Tibial artery (tissue), 4 donors: ENCODE results near the gene SEMA4B.

Experiments used
- DNase-seq, 2 donors: peaks; one replicate each; pipeline ENCODE4 v3.0.0-alpha.2; 2019
- H3K27ac ChIP-seq, 2 donors: fragments of 200-600 bp; sonication (generic) in 1 of 2; 1 replicate in 1 of 2; 2 replicates in 1 of 2; pipeline ENCODE4 v1.5.1; 2018 to 2019; ENCODE audit warnings: mild to moderate bottlenecking in 1 of 2
- H3K27me3 ChIP-seq, 2 donors: fragments of 200-600 bp; sonication (generic) in 1 of 2; one replicate each; pipeline versions ENCODE4 v1.5.1 to v1.6.0; 2016 to 2019
- H3K36me3 ChIP-seq, 3 donors: fragments of 200-600 bp; sonication (generic) in 2 of 3; one replicate each; pipeline ENCODE4 v1.5.1; 2016 to 2019; ENCODE audit warnings: mild to moderate bottlenecking in 2 of 3
- H3K4me1 ChIP-seq, 4 donors: fragments of 200-600 bp; sonication (generic) in 2 of 4; 1 replicate in 3 of 4; 2 replicates in 1 of 4; pipeline ENCODE4 v1.5.1; 2016 to 2019
- H3K4me3 ChIP-seq, 2 donors: fragments of 200-600 bp; sonication (generic) in 1 of 2; 1 replicate in 1 of 2; 2 replicates in 1 of 2; pipeline ENCODE4 v1.5.1; 2018 to 2019; ENCODE audit warnings: mild to moderate bottlenecking in 2 of 2
- H3K9me3 ChIP-seq, 3 donors: fragments of 200-600 bp; sonication (generic) in 1 of 3; one replicate each; pipeline ENCODE4 v1.5.1; 2016 to 2019
- intact Hi-C: fragments of 100-400 bp; cut with DNase I; formaldehyde crosslinking; loops from one replicate; pipeline ENCODE4 v1.15.0; 2023; ENCODE audit warnings: low total_unique reads
- TF ChIP-seq, protein P1 (sequence below), 2 experiments: fragments of 200-600 bp in 1 of 2; fragments of 450-650 bp in 1 of 2; IDR thresholded peaks; one replicate each; pipeline ENCODE4 v1.5.1; 2017 to 2019; ENCODE audit warnings: antibody characterized with exemption in 2 of 2, mild to moderate bottlenecking in 1 of 2, moderate library complexity in 1 of 2

Gene SEMA4B

GRCh38 chr15:90223441-90224165 lies 22.5 kb downstream of the SEMA4B start:
- TF ChIP-seq, protein P1, sequence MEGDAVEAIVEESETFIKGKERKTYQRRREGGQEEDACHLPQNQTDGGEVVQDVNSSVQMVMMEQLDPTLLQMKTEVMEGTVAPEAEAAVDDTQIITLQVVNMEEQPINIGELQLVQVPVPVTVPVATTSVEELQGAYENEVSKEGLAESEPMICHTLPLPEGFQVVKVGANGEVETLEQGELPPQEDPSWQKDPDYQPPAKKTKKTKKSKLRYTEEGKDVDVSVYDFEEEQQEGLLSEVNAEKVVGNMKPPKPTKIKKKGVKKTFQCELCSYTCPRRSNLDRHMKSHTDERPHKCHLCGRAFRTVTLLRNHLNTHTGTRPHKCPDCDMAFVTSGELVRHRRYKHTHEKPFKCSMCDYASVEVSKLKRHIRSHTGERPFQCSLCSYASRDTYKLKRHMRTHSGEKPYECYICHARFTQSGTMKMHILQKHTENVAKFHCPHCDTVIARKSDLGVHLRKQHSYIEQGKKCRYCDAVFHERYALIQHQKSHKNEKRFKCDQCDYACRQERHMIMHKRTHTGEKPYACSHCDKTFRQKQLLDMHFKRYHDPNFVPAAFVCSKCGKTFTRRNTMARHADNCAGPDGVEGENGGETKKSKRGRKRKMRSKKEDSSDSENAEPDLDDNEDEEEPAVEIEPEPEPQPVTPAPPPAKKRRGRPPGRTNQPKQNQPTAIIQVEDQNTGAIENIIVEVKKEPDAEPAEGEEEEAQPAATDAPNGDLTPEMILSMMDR (IDR thresholded peaks at IDR 0.05), result no peak
- H3K27me3 ChIP-seq, result no peaks in the 10 kb centered on the region
- peaks cover 54 to 88% (median 55%) of the 10 kb centered on the region in 3 donors for H3K36me3 ChIP-seq
- H3K27ac ChIP-seq, result no peak overlapping the region
- H3K4me3 ChIP-seq, result no peak overlapping the region
- no peak for DNase-seq
- intact Hi-C loops, result no loop called here
- peaks cover 0 to 13% (median 11%) of the 10 kb centered on the region in 4 donors for H3K4me1 ChIP-seq
- H3K9me3 ChIP-seq, result no peaks in the 10 kb centered on the region

- Histone ChIP-seq H3K27ac (no peak overlapping the region), H3K36me3 (peaks cover 62 to 93% (median 70%) of the 10 kb centered on the region in 3 donors), H3K4me3 (no peak overlapping the region), H3K4me1 (peaks cover 0 to 17% (median 12%) of the 10 kb centered on the region in 4 donors), H3K9me3 (no peaks in the 10 kb centered on the region), H3K27me3 (no peaks in the 10 kb centered on the region)
- intact Hi-C loops, result no loop called here
- TF ChIP-seq, protein P1 (IDR thresholded peaks at IDR 0.05), result no peak
- DNase-seq, result no peak
Observed at GRCh38 chr15:90225047-90225446, 23.9 kb downstream of the SEMA4B start.

- no peak for DNase-seq
- intact Hi-C loops, result no loop called here
- TF ChIP-seq, protein P1 (IDR thresholded peaks at IDR 0.05), result no peak
- no peaks in the 10 kb centered on the region for H3K9me3 ChIP-seq
- no peak overlapping the region for H3K4me3 ChIP-seq
- no peak overlapping the region for H3K27ac ChIP-seq
- H3K27me3 ChIP-seq, result no peaks in the 10 kb centered on the region
- peaks cover 0 to 21% (median 13%) of the 10 kb centered on the region in 4 donors for H3K4me1 ChIP-seq
- peaks cover 64 to 96% (median 76%) of the 10 kb centered on the region in 3 donors for H3K36me3 ChIP-seq
Observed at GRCh38 chr15:90225504-90226234, 24.5 kb downstream of the SEMA4B start.

- Histone ChIP-seq H3K9me3 (no peaks in the 10 kb centered on the region), H3K36me3 (peaks cover 68 to 93% (median 84%) of the 10 kb centered on the region in 3 donors), H3K27ac (no peak overlapping the region), H3K4me1 (peaks cover 0 to 27% (median 15%) of the 10 kb centered on the region in 4 donors), H3K27me3 (no peaks in the 10 kb centered on the region), H3K4me3 (no peak overlapping the region)
- TF ChIP-seq, protein P1 (IDR thresholded peaks at IDR 0.05), result no peak
- no peak for DNase-seq
- intact Hi-C loops, result no loop called here
Observed at GRCh38 chr15:90227336-90227735, 26.2 kb downstream of the SEMA4B start.

DNA sequence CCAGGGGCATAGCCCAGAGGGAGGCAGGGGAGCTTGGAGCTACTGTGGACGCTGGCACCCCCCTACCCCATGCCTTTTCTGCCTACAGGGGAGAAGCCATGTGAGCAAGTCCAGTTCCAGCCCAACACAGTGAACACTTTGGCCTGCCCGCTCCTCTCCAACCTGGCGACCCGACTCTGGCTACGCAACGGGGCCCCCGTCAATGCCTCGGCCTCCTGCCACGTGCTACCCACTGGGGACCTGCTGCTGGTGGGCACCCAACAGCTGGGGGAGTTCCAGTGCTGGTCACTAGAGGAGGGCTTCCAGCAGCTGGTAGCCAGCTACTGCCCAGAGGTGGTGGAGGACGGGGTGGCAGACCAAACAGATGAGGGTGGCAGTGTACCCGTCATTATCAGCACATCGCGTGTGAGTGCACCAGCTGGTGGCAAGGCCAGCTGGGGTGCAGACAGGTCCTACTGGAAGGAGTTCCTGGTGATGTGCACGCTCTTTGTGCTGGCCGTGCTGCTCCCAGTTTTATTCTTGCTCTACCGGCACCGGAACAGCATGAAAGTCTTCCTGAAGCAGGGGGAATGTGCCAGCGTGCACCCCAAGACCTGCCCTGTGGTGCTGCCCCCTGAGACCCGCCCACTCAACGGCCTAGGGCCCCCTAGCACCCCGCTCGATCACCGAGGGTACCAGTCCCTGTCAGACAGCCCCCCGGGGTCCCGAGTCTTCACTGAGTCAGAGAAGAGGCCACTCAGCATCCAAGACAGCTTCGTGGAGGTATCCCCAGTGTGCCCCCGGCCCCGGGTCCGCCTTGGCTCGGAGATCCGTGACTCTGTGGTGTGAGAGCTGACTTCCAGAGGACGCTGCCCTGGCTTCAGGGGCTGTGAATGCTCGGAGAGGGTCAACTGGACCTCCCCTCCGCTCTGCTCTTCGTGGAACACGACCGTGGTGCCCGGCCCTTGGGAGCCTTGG lies 27.0 kb downstream of the SEMA4B start:
- Histone ChIP-seq H3K9me3 (no peaks in the 10 kb centered on the region), H3K36me3 (peaks cover 68 to 85% (median 83%) of the 10 kb centered on the region in 3 donors), H3K4me1 (peaks cover 0 to 34% (median 20%) of the 10 kb centered on the region in 4 donors), H3K27ac (no peak overlapping the region), H3K4me3 (no peak overlapping the region), H3K27me3 (no peaks in the 10 kb centered on the region)
- TF ChIP-seq, protein P1 (IDR thresholded peaks at IDR 0.05), result no peak
- no peak for DNase-seq
- intact Hi-C loops, result no loop called here
